Type B pancreatic cell (in vitro differentiated cells): ENCODE data around the gene RPL22. TPM values are rescaled to one million over a fixed set of nuclear protein-coding genes. Genes with fewer than 3 reads are reported as not detected.

ENCODE experiments used
- DNase-seq: peaks from one replicate; pipeline ENCODE4 v3.0.0; 2021; ENCODE audit warnings: mixed read lengths; ENCODE audit not compliant: unreplicated experiment; ENCODE audit errors: extremely low spot score
- H3K27ac Mint-ChIP-seq: 2 replicates; pipeline ENCODE4 v1.8.0; 2021; ENCODE audit warnings: mild to moderate bottlenecking, mixed read lengths
- H3K27me3 Mint-ChIP-seq: 2 replicates; pipeline ENCODE4 v1.8.0; 2021; ENCODE audit warnings: mixed read lengths
- H3K36me3 Mint-ChIP-seq: 2 replicates; pipeline ENCODE4 v1.8.0; 2021; ENCODE audit warnings: mixed read lengths
- H3K4me1 Mint-ChIP-seq: one replicate; pipeline ENCODE4 v1.8.0; 2021; ENCODE audit warnings: mixed read lengths; ENCODE audit not compliant: unreplicated experiment
- H3K4me3 Mint-ChIP-seq: 2 replicates; pipeline ENCODE4 v1.8.0; 2021; ENCODE audit warnings: mild to moderate bottlenecking, mixed read lengths
- H3K9me3 Mint-ChIP-seq: 2 replicates; pipeline ENCODE4 v1.8.0; 2021; ENCODE audit warnings: mixed read lengths
- total RNA-seq: library from RNA; stranded (reverse); gene quantifications from 2 replicates; pipeline ENCODE4 v1.2.1, GENCODE V29; 2021; ENCODE audit warnings: low replicate concordance
- TF ChIP-seq, protein P1 (sequence below): fragments of 200-600 bp; sonication (generic); conservative IDR thresholded peaks from 2 replicates; pipeline ENCODE4 v1.5.0; 2021; ENCODE audit warnings: antibody characterized with exemption, mild to moderate bottlenecking

RPL22 gene
- total RNA-seq, 1 donor from 2014 or later: 499 TPM

DNA sequence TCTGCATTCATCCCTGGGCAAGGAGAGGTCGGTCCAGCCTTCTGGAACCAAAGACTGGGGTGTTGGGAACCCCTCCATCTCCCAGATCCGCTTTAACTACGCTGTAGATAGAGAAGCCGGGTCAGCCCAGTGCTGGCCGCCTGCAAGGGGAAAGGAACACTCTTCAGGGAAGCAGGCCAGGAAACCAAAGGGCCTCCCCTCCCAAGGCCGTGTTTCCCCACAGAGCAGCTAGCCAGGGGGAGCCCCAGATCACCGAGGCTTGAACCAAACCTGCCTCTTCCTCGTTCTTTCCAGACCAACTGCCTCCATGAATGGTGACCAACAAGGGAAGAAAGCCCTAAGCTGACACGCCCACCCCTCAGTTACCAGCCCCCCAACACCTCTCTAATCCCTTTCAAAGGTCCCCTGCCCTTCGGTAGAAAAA, 18.0 kb downstream of the RPL22 start:
- H3K27ac Mint-ChIP-seq: no peak overlapping the region
- TF ChIP-seq, protein P1, sequence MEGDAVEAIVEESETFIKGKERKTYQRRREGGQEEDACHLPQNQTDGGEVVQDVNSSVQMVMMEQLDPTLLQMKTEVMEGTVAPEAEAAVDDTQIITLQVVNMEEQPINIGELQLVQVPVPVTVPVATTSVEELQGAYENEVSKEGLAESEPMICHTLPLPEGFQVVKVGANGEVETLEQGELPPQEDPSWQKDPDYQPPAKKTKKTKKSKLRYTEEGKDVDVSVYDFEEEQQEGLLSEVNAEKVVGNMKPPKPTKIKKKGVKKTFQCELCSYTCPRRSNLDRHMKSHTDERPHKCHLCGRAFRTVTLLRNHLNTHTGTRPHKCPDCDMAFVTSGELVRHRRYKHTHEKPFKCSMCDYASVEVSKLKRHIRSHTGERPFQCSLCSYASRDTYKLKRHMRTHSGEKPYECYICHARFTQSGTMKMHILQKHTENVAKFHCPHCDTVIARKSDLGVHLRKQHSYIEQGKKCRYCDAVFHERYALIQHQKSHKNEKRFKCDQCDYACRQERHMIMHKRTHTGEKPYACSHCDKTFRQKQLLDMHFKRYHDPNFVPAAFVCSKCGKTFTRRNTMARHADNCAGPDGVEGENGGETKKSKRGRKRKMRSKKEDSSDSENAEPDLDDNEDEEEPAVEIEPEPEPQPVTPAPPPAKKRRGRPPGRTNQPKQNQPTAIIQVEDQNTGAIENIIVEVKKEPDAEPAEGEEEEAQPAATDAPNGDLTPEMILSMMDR: no peak
- DNase-seq: no peak
- H3K4me3 Mint-ChIP-seq: peak overlapping the region; percentile 77
- peaks cover 12% of the 10 kb centered on the region for H3K4me1 Mint-ChIP-seq
- peaks cover 38% of the 10 kb centered on the region for H3K27me3 Mint-ChIP-seq
- H3K36me3 Mint-ChIP-seq: peaks cover 17% of the 10 kb centered on the region
- H3K9me3 Mint-ChIP-seq: no peaks in the 10 kb centered on the region

DNA sequence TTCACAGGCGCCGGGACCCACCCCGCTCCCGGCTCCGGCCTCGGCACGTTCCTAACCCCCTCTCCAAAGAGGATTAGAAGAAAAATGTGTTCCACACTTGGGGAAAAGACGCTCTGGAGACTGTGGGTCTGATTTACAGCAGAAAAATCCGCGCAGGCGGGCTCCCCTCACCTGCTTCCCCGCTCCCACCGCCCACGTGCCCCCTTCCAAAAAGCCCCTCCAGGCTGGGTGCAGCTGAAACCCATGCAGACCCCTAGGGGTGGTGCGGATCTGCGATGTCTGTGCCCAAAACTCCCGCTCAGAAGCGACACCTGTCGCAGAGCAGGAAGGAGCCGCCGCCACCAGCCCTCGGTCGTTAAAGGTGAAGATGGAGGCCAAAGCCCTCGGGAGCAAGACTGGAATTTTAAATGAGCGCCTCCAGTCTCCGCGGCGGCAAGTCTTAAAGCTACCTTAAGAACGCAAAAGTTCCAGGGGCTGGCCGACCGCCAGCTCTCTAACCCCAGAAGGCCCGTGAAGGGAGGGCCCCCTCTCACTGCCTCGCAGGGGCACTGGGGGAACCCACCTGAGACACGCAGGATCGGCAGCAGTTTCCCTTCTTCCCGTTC, 18.6 kb downstream of the RPL22 start:
- no peak for DNase-seq
- peaks cover 14% of the 10 kb centered on the region for H3K36me3 Mint-ChIP-seq
- peaks cover 10% of the 10 kb centered on the region for H3K4me1 Mint-ChIP-seq
- H3K27ac Mint-ChIP-seq: no peak overlapping the region
- H3K27me3 Mint-ChIP-seq: peaks cover 38% of the 10 kb centered on the region
- TF ChIP-seq, protein P1: no peak
- H3K9me3 Mint-ChIP-seq: no peaks in the 10 kb centered on the region
- peak overlapping the region; percentile 77 for H3K4me3 Mint-ChIP-seq

DNA sequence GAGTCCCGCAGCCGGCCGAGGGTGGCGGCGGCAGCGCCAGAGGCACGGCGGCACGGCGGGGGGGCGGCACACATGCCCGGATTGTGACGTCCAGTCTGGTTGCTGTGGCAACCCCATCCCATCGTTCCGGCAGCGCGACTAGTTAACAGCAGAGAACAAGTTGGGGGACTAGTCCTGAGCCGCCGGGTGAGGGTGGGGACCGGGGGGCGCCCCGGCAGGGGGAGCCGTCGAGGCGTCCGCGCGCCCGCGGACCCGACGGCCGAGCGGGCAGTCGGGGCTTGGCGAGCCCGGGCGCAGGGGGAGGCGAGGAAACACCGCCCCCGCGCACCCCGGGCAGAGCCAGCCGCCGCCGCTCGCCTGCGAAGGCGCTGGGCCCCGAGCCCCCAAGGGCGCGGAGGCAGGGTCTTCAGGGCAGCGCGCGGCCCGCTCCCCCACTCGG, 19.1 kb downstream of the RPL22 start, which contains the start of gene CHD5:
TSS of gene CHD5 (minus strand) at position 54 of the 439 bp plus-strand sequence. CDS start 298 bp downstream, outside the sequence.
- Mint-ChIP-seq H3K4me1 (peaks cover 8% of the 10 kb centered on the region), H3K4me3 (peak within 1 kb of the TSS; percentile 77), H3K27me3 (peaks cover 38% of the 10 kb centered on the region), H3K27ac (no peak within 1 kb of the TSS), H3K36me3 (peaks cover 12% of the 10 kb centered on the region), H3K9me3 (no peaks in the 10 kb centered on the region)
- TF ChIP-seq, protein P1: peak; percentile 44
- no peak for DNase-seq

DNA sequence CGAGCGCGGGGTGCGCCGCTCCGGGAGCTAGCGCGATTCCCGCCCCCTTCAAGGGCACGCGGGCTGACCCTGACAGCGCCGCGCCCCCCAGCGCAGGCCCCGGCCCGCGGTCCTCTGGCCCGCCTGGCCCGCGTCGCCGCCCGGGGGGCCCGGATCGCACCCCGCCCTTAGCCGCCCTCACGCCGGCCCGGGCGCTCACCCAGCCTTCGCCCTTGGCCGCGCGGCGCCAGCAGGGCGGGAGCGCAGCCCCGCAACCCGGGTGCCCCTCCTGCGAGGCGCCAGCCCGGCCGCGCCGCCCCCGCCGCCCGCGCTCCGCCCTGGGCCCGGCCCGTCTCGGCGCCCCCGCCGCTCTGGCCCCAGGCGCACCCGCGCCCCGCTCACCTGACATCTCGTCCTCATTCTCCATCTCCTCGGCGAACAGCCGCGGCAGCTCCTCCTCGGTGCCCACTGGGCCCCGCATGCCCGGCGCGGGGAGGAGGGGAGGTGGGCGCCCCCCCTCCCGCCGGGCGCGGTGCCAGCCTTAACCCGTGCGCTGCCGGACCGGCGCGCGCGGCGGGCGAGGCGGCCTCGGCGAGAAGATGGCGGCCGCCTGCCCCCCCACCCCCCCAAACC, 19.7 kb downstream of the RPL22 start:
- TF ChIP-seq, protein P1: no peak
- peaks cover 38% of the 10 kb centered on the region for H3K27me3 Mint-ChIP-seq

DNA sequence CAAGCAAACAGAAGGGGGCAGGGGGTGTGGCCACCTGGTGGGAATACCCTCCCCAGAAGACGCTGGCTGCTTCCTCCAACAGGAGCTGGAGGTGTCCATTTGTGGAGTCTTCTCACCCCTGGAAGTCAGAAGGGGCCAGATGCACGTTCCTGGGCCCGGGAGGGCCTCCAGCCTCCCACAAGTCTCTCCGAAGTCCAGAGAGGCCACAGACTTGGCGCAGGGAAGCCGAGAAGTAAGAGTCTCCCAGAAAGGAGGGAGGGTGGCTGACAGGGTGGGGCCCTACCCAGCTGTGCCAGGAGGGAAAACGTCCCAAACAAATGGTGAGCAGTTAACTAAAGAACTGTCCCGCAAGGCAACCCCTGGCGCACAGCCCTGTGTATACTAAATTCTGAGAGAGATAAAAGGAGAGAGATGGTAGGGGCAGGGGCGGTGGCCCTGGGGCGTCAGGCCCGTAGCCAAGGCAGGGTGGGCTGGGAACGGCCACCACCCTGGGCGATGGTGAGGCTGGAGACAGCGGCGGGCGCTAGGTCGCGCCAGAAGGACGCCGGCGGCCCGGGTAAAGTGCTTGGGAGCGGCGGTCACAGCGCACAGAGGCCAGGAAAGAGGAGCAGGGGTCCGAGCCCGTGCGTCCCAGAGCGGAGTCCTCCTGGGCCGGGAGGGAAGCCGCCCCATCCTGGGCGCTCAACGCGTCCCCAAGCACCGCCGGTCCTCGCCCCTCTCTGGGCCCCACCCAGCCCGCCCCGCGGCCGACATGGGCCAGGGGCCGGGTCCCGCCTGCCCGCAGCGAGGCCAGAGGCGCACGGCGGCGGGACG, 20.4 kb downstream of the RPL22 start:
- TF ChIP-seq, protein P1: no peak
- Mint-ChIP-seq H3K36me3 (peaks cover 6% of the 10 kb centered on the region), H3K4me1 (peaks cover 8% of the 10 kb centered on the region), H3K9me3 (no peaks in the 10 kb centered on the region), H3K27me3 (peaks cover 32% of the 10 kb centered on the region), H3K4me3 (peak overlapping the region; percentile 78), H3K27ac (no peak overlapping the region)
- DNase-seq: no peak

More for the DNA sequence above, 19.7 kb downstream of the RPL22 start:
- H3K4me3 Mint-ChIP-seq: no peak overlapping the region
- peaks cover 8% of the 10 kb centered on the region for H3K4me1 Mint-ChIP-seq
- no peaks in the 10 kb centered on the region for H3K9me3 Mint-ChIP-seq
- peaks cover 12% of the 10 kb centered on the region for H3K36me3 Mint-ChIP-seq
- H3K27ac Mint-ChIP-seq: no peak overlapping the region
- no peak for DNase-seq
